HepG2 (cell line): ENCODE results near the gene WDR45B.

Source experiments
- ARNT ChIP-seq: fragments of 450-650 bp; IDR thresholded peaks from 2 replicates; pipeline ENCODE4 v1.6.1; 2017
- ZNF780A ChIP-seq: sonication (generic); formaldehyde crosslinking; IDR thresholded peaks from 2 replicates; pipeline ENCODE4 v1.8.0; 2022; ENCODE audit warnings: mild to moderate bottlenecking, missing genetic modification reagents, moderate library complexity

DNA sequence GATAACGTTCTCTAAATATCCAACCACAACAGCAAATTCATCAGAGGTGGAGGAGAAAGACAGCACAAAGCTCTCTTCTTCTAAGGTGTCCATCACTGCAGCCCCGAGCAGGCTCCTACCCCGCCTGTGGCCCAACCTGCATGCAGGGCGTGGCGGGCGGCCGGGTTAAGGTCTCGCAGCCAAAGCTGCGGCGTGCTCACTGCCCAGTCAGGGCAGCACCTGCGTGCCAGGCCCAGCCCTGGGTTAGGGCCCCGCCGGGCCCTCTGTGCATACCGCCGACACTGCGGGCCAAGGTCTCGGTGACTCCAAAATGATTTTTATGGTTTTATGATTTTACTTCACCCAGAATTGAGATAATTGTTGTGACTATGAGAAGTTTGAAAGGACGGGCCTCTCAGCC lies 70.9 kb downstream of the WDR45B start:
- TF ChIP-seq ARNT (no peak), ZNF780A (no peak)
